Fibroblast of villous mesenchyme (primary cell): ENCODE results near the gene HPSE. TPM values are rescaled to one million over a fixed set of nuclear protein-coding genes. Genes with fewer than 3 reads are reported as not detected.
A peak's percentile ranks its signal among the peaks of the same experiment; 100 is the strongest.

Experiments used
- DNase-seq: peaks from one replicate; pipeline ENCODE4 v3.0.0-alpha.2; 2010; ENCODE audit warnings: low read depth
- H3K4me3 ChIP-seq: 2 replicates; pipeline ENCODE4 v1.5.1; 2011; ENCODE audit warnings: low read depth, mild to moderate bottlenecking, low read length
- total RNA-seq: library from RNA; depleted of rRNA; stranded (reverse); fragments of >200 nt; gene quantifications from 2 replicates; pipeline ENCODE4 v1.2.3, GENCODE V29; 2012
- TF ChIP-seq, protein P1 (sequence below): IDR thresholded peaks from 2 replicates; pipeline ENCODE4 v1.5.1; 2012; ENCODE audit warnings: low read depth, mild to moderate bottlenecking, low read length; ENCODE audit not compliant: insufficient read depth

HPSE gene
- under 0.01 and 0.43 TPM in 2 replicates for total RNA-seq

DNA sequence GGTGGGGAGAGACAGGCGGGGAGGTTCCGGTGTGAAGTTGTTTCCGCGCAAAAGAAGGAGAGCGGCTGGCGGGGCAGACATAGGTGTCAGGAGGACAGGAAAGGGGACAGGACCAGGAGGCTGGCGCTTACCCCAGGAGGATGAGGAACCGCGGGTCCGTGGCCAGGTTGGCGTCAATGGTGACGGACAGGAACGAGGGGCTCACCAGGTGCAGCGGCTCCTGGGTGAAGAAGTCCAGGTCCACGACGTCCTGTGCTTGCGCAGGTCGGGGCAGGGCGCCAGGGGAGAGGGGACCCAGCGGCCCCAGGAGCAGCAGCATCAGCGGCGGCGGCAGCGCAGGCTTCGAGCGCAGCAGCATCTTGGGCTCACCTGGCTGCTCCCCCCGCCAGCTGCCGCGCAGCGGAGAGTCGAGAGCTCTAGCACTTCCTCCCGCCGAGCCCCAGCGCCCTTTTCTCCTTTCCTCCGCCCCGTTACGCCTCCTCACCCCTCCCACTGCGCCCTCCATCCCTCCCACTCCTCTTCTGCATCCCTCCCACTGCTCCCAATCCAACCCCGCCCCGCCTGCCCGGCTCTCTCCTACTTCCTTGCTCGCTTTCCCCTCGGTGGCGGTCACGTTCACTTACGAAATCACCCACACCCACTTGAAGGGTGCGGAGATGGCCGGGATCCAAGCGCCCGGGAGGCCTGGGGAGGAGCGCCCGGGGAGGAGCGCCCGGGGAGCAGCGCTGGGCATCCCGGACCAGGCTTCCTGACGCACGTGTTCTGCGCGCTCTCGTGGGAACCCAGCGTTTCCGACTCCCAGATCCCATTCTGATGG, at the start of gene HPSE:
Gene HPSE, minus strand, starts transcription at position 424 of the 817 bp plus-strand sequence. Its CDS starts 66 bp downstream, at position 358.
- TF ChIP-seq, protein P1, sequence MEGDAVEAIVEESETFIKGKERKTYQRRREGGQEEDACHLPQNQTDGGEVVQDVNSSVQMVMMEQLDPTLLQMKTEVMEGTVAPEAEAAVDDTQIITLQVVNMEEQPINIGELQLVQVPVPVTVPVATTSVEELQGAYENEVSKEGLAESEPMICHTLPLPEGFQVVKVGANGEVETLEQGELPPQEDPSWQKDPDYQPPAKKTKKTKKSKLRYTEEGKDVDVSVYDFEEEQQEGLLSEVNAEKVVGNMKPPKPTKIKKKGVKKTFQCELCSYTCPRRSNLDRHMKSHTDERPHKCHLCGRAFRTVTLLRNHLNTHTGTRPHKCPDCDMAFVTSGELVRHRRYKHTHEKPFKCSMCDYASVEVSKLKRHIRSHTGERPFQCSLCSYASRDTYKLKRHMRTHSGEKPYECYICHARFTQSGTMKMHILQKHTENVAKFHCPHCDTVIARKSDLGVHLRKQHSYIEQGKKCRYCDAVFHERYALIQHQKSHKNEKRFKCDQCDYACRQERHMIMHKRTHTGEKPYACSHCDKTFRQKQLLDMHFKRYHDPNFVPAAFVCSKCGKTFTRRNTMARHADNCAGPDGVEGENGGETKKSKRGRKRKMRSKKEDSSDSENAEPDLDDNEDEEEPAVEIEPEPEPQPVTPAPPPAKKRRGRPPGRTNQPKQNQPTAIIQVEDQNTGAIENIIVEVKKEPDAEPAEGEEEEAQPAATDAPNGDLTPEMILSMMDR, result no peak
- H3K4me3 ChIP-seq, result peak within 1 kb of the TSS; percentile 57
- DNase-seq, result peak; percentile 66

- TF ChIP-seq, protein P1, result no peak
- H3K4me3 ChIP-seq, result no peak overlapping the region
Observed at GRCh38 chr4:83382850-83383249, 48.2 kb upstream of the HPSE start.

GRCh38 chr4:83381173-83381572, 46.5 kb upstream of the HPSE start:
- TF ChIP-seq, protein P1, result no peak
- DNase-seq, result no peak

More at GRCh38 chr4:83382850-83383249, 48.2 kb upstream of the HPSE start:
- DNase-seq, result no peak

GRCh38 chr4:83378419-83378818, 43.8 kb upstream of the HPSE start:
- TF ChIP-seq, protein P1, result no peak
- H3K4me3 ChIP-seq, result no peak overlapping the region
- no peak for DNase-seq

More at GRCh38 chr4:83381173-83381572, 46.5 kb upstream of the HPSE start:
- no peak overlapping the region for H3K4me3 ChIP-seq

DNA sequence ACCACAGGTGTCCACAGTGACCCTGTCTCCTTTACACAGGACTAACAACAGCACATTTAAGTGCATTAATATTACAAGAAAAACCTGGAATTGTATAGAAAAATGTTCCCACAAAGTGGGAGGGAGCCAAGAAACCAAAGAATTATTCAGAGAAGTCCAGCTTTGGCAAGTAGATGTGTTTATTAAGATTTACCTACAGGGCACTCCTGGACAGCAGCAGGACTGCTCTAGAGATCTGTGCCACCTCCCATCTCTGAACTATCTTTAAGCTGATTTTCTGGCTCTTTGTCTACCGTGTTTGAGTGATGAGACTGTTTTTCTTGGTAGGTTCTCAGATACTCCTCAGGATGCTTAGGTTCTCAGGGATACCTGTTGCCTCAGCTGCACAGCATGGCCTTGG, 38.3 kb upstream of the HPSE start:
- H3K4me3 ChIP-seq, result no peak overlapping the region
- TF ChIP-seq, protein P1, result no peak
- DNase-seq, result no peak

DNA sequence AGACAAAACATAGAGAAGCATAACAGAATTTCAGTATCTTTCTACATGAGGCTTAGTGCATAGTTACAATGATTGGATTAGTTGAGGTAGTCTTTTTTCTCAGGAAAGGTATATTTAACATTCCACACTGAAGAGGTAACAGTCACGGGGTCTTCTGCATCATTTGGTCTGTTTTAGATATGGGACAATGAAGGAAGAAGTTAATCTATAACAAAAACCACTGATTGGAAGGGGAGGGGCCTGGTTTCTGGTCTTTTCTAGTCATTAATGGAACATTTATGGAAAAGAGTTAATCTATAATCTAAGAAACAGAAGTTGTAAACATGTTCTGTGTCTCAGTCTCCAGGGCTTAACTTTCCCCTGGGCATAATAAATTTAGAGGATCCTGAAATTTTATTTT, 37.3 kb upstream of the HPSE start:
- TF ChIP-seq, protein P1, result no peak
- H3K4me3 ChIP-seq, result no peak overlapping the region
- no peak for DNase-seq
